Uterus (tissue), 2 donors: ENCODE measurements around the gene CARD10.

Experiments
- CTCF ChIP-seq, 4 experiments: fragments of 200-600 bp in 2 of 4; fragments of 450-650 bp in 2 of 4; sonication (generic) in 2 of 4; IDR thresholded peaks; one replicate each; pipeline ENCODE4 v1.5.1; 2016 to 2019; ENCODE audit warnings: antibody characterized with exemption in 4 of 4, mild to moderate bottlenecking in 2 of 4, moderate library complexity in 1 of 4
- POLR2A ChIP-seq, 2 donors: fragments of 450-650 bp; IDR thresholded peaks; one replicate each; pipeline ENCODE4 v1.6.1; 2016; ENCODE audit warnings: antibody characterized with exemption in 2 of 2, mild to moderate bottlenecking in 1 of 2, moderate library complexity in 1 of 2

- TF ChIP-seq CTCF (IDR thresholded peaks at IDR 0.05) (no peak), POLR2A (IDR thresholded peaks at IDR 0.05) (no peak)
These were observed 43.0 kb upstream of the CARD10 start for GRCh38 chr22:37562049-37562875.
